CD14-positive monocyte (primary cell): ENCODE data around the gene CAPN13. TPM values are rescaled to one million over a fixed set of nuclear protein-coding genes. Genes with fewer than 3 reads are reported as not detected.

Source experiments
- DNase-seq, 3 donors: peaks; one replicate each; pipeline ENCODE4 v3.0.0-alpha.2; 2011 to 2022
- H2AFZ ChIP-seq: 2 replicates; pipeline ENCODE4 v1.6.0; 2012; ENCODE audit warnings: mild to moderate bottlenecking, low read depth, low read length, inconsistent platforms; ENCODE audit not compliant: insufficient read depth, poor library complexity, severe bottlenecking
- H3K27ac ChIP-seq, 2 donors: 1 replicate in 1 of 2; 2 replicates in 1 of 2; pipeline ENCODE4 v1.5.1; 2012 to 2013; ENCODE audit warnings: low read length in 2 of 2, control low read depth in 1 of 2, inconsistent platforms in 1 of 2, low read depth in 1 of 2, mild to moderate bottlenecking in 1 of 2
- H3K27me3 ChIP-seq, 2 donors: one replicate each; pipeline versions ENCODE4 v1.6.0 to v1.6.1; 2011 to 2013; ENCODE audit warnings: low read length in 2 of 2; ENCODE audit not compliant: control insufficient read depth in 2 of 2, insufficient read depth in 2 of 2
- H3K36me3 ChIP-seq, 2 donors: replicated peaks in 1 of 2; 1 replicate in 1 of 2; 2 replicates in 1 of 2; pipeline versions ENCODE4 v1.5.1 to v1.6.1; 2012 to 2013; ENCODE audit warnings: low read length in 2 of 2, control low read depth in 1 of 2, inconsistent platforms in 1 of 2, mild to moderate bottlenecking in 1 of 2; ENCODE audit not compliant: insufficient read depth in 2 of 2, control insufficient read depth in 1 of 2
- H3K4me1 ChIP-seq, 2 donors: 1 replicate in 1 of 2; 2 replicates in 1 of 2; pipeline versions ENCODE4 v1.5.1 to v1.6.1; 2012 to 2013; ENCODE audit warnings: low read length in 2 of 2, control low read depth in 1 of 2, inconsistent platforms in 1 of 2, mild to moderate bottlenecking in 1 of 2, moderate library complexity in 1 of 2; ENCODE audit not compliant: insufficient read depth in 2 of 2, control insufficient read depth in 1 of 2
- H3K4me2 ChIP-seq: replicated peaks from 2 replicates; pipeline ENCODE3; 2012; ENCODE audit warnings: low read length, moderate library complexity, mild to moderate bottlenecking; ENCODE audit not compliant: poor library complexity, severe bottlenecking; ENCODE audit errors: extremely low read depth
- H3K4me3 ChIP-seq, 3 experiments: fragments of 200-600 bp in 1 of 3; sonication (generic) in 1 of 3; replicated peaks in 1 of 3; 1 replicate in 2 of 3; 2 replicates in 1 of 3; pipeline ENCODE4 v1.5.1; 2011 to 2013; ENCODE audit warnings: low read length in 3 of 3, mild to moderate bottlenecking in 3 of 3, control low read depth in 2 of 3, low read depth in 2 of 3, inconsistent platforms in 1 of 3, moderate library complexity in 1 of 3
- H3K79me2 ChIP-seq: 2 replicates; pipeline ENCODE4 v1.6.0; 2012; ENCODE audit warnings: mild to moderate bottlenecking, control low read depth, inconsistent platforms, low read length, moderate library complexity; ENCODE audit not compliant: insufficient read depth
- H3K9ac ChIP-seq: 2 replicates; pipeline ENCODE4 v1.6.0; 2017; ENCODE audit warnings: low read length, mild to moderate bottlenecking; ENCODE audit not compliant: insufficient read depth, poor library complexity, severe bottlenecking
- H3K9me3 ChIP-seq, 2 donors: replicated peaks in 1 of 2; 1 replicate in 1 of 2; 2 replicates in 1 of 2; pipeline versions ENCODE4 v1.5.1 to v1.6.1; 2012 to 2013; ENCODE audit warnings: low read length in 2 of 2, control low read depth in 1 of 2; ENCODE audit not compliant: control insufficient read depth in 1 of 2, insufficient read depth in 1 of 2
- H4K20me1 ChIP-seq: 2 replicates; pipeline ENCODE4 v1.6.0; 2012; ENCODE audit warnings: mild to moderate bottlenecking, low read length, control low read depth, moderate library complexity; ENCODE audit not compliant: insufficient read depth
- H3K27ac Mint-ChIP-seq, 7 donors: one replicate each; pipeline ENCODE4 v1.8.0; 2020; ENCODE audit warnings: mild to moderate bottlenecking in 7 of 7, mixed read lengths in 7 of 7, moderate library complexity in 6 of 7, inconsistent platforms in 2 of 7
- H3K27me3 Mint-ChIP-seq, 3 donors: one replicate each; pipeline ENCODE4 v1.8.0; 2021 to 2022; ENCODE audit warnings: low read depth in 3 of 3, mild to moderate bottlenecking in 3 of 3, mixed read lengths in 3 of 3, moderate library complexity in 3 of 3, inconsistent platforms in 1 of 3
- H3K36me3 Mint-ChIP-seq, 2 donors: one replicate each; pipeline ENCODE4 v1.8.0; 2020; ENCODE audit warnings: mixed read lengths in 2 of 2, inconsistent platforms in 1 of 2, mild to moderate bottlenecking in 1 of 2
- H3K4me1 Mint-ChIP-seq: one replicate; pipeline ENCODE4 v1.8.0; 2020; ENCODE audit warnings: mild to moderate bottlenecking, mixed read lengths
- H3K4me3 Mint-ChIP-seq, 2 donors: one replicate each; pipeline ENCODE4 v1.8.0; 2020; ENCODE audit warnings: mild to moderate bottlenecking in 2 of 2, mixed read lengths in 2 of 2, moderate library complexity in 1 of 2
- H3K9me3 Mint-ChIP-seq, 7 donors: one replicate each; pipeline ENCODE4 v1.8.0; 2020 to 2022; ENCODE audit warnings: mixed read lengths in 7 of 7, mild to moderate bottlenecking in 6 of 7, moderate library complexity in 6 of 7, inconsistent platforms in 2 of 7
- whole genome bisulfite sequencing: methylation state at CpG from one replicate; pipeline ENCODE4 v1.1.5; 2013; ENCODE audit warnings: missing lambda C conversion rate; ENCODE audit not compliant: insufficient coverage; 5-methylcytosine and 5-hydroxymethylcytosine counted together
- intact Hi-C, 2 donors: fragments of 100-400 bp; cut with micrococcal nuclease; formaldehyde crosslinking; loops; one replicate each; pipeline versions ENCODE4 v1.15.0 to v1.15.1; 2023
- polyA plus RNA-seq, 3 donors: library from polyadenylated mRNA; depleted of rRNA in 1 of 3; unstranded in 2 of 3; stranded (reverse) in 1 of 3; fragments of 300-500 nt in 2 of 3; fragments of >200 nt in 1 of 3; fragmentation: Illumina TruSeq in 2 of 3; gene quantifications; 1 replicate in 2 of 3; 2 replicates in 1 of 3; pipeline ENCODE4 v1.2.3, GENCODE V29; 2012 to 2021
- TF ChIP-seq, protein P1 (sequence below): fragments of 200-600 bp; IDR thresholded peaks from one replicate; pipeline ENCODE4 v1.8.0; 2022; ENCODE audit warnings: antibody characterized with exemption, mild to moderate bottlenecking

The CAPN13 gene
- polyA plus RNA-seq, 3 donors: not detected

DNA sequence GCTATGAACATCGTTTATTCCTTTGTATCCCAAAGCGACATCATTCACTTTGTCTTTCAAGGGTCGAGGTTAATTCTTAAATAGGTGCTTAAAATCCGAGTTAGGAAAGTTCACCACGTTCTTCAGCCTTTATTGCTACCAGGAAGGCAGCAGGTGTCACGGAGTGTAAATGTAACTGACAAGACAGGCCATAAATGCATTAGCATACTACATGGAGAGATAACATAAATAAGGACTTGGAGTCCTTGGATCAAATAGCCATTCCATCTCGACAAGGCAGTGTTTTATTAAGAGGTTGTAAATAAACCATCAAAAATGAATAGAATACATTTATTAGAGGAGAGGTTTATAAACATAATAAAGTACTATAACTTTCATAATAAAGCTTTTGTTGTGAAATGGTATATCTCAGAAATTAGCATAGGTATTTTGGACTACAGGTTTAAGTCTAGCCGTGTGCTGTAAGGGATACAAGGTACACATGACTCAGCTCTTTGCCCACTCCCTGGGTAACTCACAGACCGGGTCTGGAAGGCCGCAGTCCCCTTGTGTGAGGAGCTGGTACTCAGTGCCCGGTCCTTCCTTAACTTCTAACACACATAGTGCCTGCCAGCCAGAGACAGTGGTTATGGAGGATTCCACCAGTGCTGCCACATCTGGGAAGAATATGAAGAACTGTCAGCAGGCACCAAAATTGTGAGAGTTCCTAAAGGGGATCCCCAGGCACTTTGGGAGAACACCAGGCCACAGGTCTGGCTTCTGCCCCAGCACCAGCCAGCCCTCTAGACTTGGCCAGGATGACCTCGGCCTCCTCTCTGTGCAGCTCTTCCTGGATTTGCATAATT is 29.4 kb downstream of the CAPN13 start:
- Mint-ChIP-seq H3K27ac (no peak overlapping the region), H3K4me3 (no peak overlapping the region), H3K9me3 (peaks cover 0 to 6% (median 0%) of the 10 kb centered on the region in 7 donors), H3K27me3 (peaks cover 0 to 4% (median 1%) of the 10 kb centered on the region in 3 donors), H3K36me3 (no peaks in the 10 kb centered on the region), H3K4me1 (peaks cover 5% of the 10 kb centered on the region)
- no peaks in the 10 kb centered on the region for H4K20me1 ChIP-seq
- no peak overlapping the region for H2AFZ ChIP-seq
- WGBS: 98% methylated on average over 5 of the region's 12 CpGs
- H3K9ac ChIP-seq: no peak overlapping the region
- H3K4me2 ChIP-seq: no peak overlapping the region
- H3K79me2 ChIP-seq: no peaks in the 10 kb centered on the region
- no peaks in the 10 kb centered on the region for H3K9me3 ChIP-seq
- TF ChIP-seq, protein P1, sequence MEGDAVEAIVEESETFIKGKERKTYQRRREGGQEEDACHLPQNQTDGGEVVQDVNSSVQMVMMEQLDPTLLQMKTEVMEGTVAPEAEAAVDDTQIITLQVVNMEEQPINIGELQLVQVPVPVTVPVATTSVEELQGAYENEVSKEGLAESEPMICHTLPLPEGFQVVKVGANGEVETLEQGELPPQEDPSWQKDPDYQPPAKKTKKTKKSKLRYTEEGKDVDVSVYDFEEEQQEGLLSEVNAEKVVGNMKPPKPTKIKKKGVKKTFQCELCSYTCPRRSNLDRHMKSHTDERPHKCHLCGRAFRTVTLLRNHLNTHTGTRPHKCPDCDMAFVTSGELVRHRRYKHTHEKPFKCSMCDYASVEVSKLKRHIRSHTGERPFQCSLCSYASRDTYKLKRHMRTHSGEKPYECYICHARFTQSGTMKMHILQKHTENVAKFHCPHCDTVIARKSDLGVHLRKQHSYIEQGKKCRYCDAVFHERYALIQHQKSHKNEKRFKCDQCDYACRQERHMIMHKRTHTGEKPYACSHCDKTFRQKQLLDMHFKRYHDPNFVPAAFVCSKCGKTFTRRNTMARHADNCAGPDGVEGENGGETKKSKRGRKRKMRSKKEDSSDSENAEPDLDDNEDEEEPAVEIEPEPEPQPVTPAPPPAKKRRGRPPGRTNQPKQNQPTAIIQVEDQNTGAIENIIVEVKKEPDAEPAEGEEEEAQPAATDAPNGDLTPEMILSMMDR: no peak
- no peaks in the 10 kb centered on the region for H3K27me3 ChIP-seq
- no peaks in the 10 kb centered on the region for H3K4me1 ChIP-seq
- H3K36me3 ChIP-seq: no peaks in the 10 kb centered on the region
- H3K4me3 ChIP-seq: no peak overlapping the region
- no peak overlapping the region for H3K27ac ChIP-seq
- no peak for DNase-seq
- intact Hi-C loops: no loop called here

DNA sequence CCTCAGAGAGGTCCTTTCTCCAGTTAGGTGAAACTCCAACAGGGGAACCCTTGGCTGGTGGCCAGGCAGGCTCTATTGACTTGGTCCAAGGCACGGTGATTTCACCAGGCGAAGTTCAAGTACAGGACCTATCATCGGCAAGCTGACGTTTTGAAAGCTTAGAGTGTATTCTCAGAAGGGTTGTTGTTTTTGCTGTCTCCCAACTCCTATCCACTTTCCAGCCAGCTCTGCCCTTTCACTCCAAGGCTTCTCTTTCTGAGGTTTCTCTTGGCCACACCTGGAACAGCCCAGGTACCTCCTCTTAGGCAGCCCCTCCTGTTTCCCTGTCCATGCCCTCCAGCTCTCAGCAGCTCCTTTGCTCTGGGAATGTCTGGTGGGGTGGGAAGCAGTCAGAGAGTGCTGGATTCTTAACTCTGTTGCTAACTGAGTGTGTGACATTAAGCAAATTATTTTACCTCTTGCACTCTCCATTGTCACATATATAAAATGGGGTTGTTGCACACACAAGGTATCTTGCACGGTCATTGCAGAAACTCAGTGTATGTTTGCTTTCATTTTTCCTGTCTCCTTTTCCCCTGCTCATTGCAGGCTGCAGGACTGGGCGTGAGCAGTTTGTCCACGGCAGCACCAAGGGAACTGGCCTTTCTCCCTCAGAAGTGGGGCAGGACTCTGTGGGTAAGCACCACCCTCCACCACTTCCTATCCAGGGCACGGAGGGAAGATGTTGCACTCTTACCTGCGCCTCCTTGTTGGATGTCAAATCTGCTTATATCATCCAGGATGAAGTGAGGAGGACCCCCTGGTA is 30.2 kb downstream of the CAPN13 start:
- Histone ChIP-seq H3K27ac (no peak overlapping the region), H3K36me3 (no peaks in the 10 kb centered on the region), H4K20me1 (no peaks in the 10 kb centered on the region), H3K4me1 (no peaks in the 10 kb centered on the region), H3K4me3 (no peak overlapping the region), H2AFZ (no peak overlapping the region), H3K4me2 (no peak overlapping the region), H3K27me3 (no peaks in the 10 kb centered on the region), H3K9ac (no peak overlapping the region), H3K9me3 (no peaks in the 10 kb centered on the region), H3K79me2 (no peaks in the 10 kb centered on the region)
- H3K9me3 Mint-ChIP-seq: peaks cover 0 to 6% (median 0%) of the 10 kb centered on the region in 7 donors
- H3K4me1 Mint-ChIP-seq: peaks cover 5% of the 10 kb centered on the region
- intact Hi-C loops: no loop called here
- H3K27me3 Mint-ChIP-seq: peaks cover 0 to 4% (median 1%) of the 10 kb centered on the region in 3 donors
- WGBS: 76% methylated on average over 7 of the region's 9 CpGs
- H3K27ac Mint-ChIP-seq: no peak overlapping the region
- DNase-seq: no peak
- H3K4me3 Mint-ChIP-seq: no peak overlapping the region
- H3K36me3 Mint-ChIP-seq: no peaks in the 10 kb centered on the region
- TF ChIP-seq, protein P1: no peak
